ENCODE results near the gene CD52. TPM values are rescaled to one million over a fixed set of nuclear protein-coding genes. Genes with fewer than 3 reads are reported as not detected.

The CD52 gene
- total and polyA plus RNA-seq, 7 donors, result 2.1 to 4.2 (median 3.9) TPM

GRCh38 chr1:26358411-26359384 lies 40.9 kb downstream of the CD52 start:
- no peaks in the 10 kb centered on the region for H3K4me1 ChIP-seq
- ATAC-seq (no peak), DNase-seq (no peak)
- H3K36me3 ChIP-seq (ENCODE audit: insufficient read depth in 1 of 2, low read depth in 1 of 2), result no peaks in the 10 kb centered on the region
- intact Hi-C loops (cut with DNase I), result no loop called here
- TF ChIP-seq, protein P1, sequence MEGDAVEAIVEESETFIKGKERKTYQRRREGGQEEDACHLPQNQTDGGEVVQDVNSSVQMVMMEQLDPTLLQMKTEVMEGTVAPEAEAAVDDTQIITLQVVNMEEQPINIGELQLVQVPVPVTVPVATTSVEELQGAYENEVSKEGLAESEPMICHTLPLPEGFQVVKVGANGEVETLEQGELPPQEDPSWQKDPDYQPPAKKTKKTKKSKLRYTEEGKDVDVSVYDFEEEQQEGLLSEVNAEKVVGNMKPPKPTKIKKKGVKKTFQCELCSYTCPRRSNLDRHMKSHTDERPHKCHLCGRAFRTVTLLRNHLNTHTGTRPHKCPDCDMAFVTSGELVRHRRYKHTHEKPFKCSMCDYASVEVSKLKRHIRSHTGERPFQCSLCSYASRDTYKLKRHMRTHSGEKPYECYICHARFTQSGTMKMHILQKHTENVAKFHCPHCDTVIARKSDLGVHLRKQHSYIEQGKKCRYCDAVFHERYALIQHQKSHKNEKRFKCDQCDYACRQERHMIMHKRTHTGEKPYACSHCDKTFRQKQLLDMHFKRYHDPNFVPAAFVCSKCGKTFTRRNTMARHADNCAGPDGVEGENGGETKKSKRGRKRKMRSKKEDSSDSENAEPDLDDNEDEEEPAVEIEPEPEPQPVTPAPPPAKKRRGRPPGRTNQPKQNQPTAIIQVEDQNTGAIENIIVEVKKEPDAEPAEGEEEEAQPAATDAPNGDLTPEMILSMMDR (IDR thresholded peaks at IDR 0.05), result no peak
- 48 to 52% (median 52%) methylated on average over 15 of the region's 15 CpGs for WGBS, 3 donors
- H3K9me3 ChIP-seq, result no peaks in the 10 kb centered on the region
- peaks cover 0 to 71% (median 15%) of the 10 kb centered on the region in 3 donors for H3K27me3 ChIP-seq (ENCODE audit: insufficient read depth in 3 of 3, low read length in 2 of 3)
- no peak overlapping the region for H3K27ac ChIP-seq
- H3K4me3 ChIP-seq, result no peak overlapping the region

DNA sequence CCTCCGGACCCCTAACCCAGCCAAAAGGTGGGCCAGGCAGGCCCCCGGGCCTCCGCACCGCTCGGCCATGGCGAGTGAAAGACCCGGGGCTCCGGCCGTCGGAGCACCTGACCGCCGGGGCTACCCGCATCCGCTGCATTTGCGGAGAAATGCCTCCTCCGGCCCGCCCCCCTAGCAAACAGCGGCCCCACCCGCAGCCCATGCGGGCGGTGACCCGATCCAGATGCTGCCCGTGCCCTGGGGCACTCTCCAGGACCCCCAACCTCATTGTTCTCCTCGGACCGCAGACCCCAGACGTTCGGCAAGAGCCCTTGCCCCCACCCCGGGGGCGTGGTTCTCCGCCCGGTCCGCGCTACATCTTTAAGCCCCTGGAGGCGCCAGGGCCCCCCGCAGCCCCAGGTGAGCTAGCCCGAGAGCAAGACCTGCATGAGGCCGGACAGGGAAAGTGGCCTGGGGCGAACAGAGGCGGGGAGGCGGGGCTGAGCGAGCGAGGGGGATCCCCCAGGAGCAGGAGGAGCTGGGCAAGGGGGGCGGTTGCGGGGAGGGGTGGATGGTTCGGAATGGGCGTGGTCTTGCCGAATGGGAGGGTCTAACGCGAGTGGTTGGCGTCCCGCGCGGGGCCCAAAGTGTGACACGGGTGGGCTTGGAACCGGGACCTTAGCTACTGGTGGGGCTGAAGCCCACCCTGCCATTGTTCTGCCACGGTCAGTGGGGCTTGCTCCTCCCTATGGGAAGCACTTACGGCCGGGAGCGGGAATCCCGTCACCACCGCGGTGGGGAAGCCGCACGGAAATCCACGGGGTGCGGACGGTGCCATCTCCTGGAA lies 42.4 kb downstream of the CD52 start:
- Histone ChIP-seq H3K27ac (no peak overlapping the region), H3K27me3 (ENCODE audit: insufficient read depth in 3 of 3, low read length in 2 of 3) (peaks cover 0 to 70% (median 15%) of the 10 kb centered on the region in 3 donors), H3K9me3 (no peaks in the 10 kb centered on the region), H3K36me3 (ENCODE audit: insufficient read depth in 1 of 2, low read depth in 1 of 2) (no peaks in the 10 kb centered on the region), H3K4me3 (peak overlapping the region; percentile 48), H3K4me1 (no peaks in the 10 kb centered on the region)
- ATAC-seq, result no peak
- DNase-seq, result no peak
- 1 to 2% (median 2%) methylated on average over 63 to 67 of the region's 67 CpGs for WGBS, 3 donors
- TF ChIP-seq, protein P1 (IDR thresholded peaks at IDR 0.05), result no peak
- intact Hi-C loops (cut with DNase I), result no loop called here

- ATAC-seq (no peak), DNase-seq (no peak)
- WGBS, 3 donors, result 51 to 56% (median 53%) methylated on average over 27 of the region's 27 CpGs
- no peak overlapping the region for H3K27ac ChIP-seq
- H3K36me3 ChIP-seq (ENCODE audit: insufficient read depth in 1 of 2, low read depth in 1 of 2), result no peaks in the 10 kb centered on the region
- peak overlapping the region; percentile 48 for H3K4me3 ChIP-seq
- intact Hi-C loops (cut with DNase I), result no loop called here
- H3K27me3 ChIP-seq (ENCODE audit: insufficient read depth in 3 of 3, low read length in 2 of 3), result peaks cover 0 to 71% (median 15%) of the 10 kb centered on the region in 3 donors
- H3K4me1 ChIP-seq, result no peaks in the 10 kb centered on the region
- TF ChIP-seq, protein P1 (IDR thresholded peaks at IDR 0.05), result no peak
- H3K9me3 ChIP-seq, result no peaks in the 10 kb centered on the region
Observed at GRCh38 chr1:26360807-26361604, 43.2 kb downstream of the CD52 start.

DNA sequence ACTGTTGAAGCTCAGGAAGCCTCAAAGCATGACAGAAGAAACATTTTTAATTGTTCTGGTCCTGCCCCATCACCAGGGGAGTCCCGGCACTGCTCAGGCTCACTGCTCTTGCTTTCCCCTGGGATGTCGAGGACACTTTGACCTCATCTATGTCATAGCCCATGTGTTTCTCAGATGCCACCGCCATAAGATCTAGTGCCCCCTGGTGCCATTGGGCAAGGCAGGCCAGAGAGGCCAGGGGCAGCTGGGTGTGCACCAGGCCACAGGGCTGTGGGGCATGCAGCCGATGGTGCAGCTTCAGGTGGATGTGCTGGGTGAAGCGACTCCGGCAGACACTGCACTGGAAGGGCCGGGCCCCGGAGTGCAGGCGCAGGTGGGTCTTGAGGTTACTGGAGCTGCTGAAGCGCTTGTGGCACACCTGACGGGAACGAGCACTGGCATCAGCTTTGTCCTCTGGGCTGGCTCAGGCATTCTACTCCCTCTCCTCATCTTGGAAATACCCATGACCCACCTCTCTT lies 43.9 kb downstream of the CD52 start:
- Histone ChIP-seq H3K4me3 (no peak overlapping the region), H3K36me3 (ENCODE audit: insufficient read depth in 1 of 2, low read depth in 1 of 2) (no peaks in the 10 kb centered on the region), H3K4me1 (no peaks in the 10 kb centered on the region), H3K27ac (no peak overlapping the region), H3K27me3 (ENCODE audit: insufficient read depth in 3 of 3, low read length in 2 of 3) (peaks cover 0 to 73% (median 15%) of the 10 kb centered on the region in 3 donors), H3K9me3 (no peaks in the 10 kb centered on the region)
- intact Hi-C loops (cut with DNase I), result no loop called here
- DNase-seq, result peak in 1 of 2 donors; percentile 29
- WGBS, 3 donors, result 81 to 90% (median 84%) methylated on average over 12 of the region's 12 CpGs
- TF ChIP-seq, protein P1 (IDR thresholded peaks at IDR 0.05), result no peak
- no peak for ATAC-seq

All from psoas muscle (tissue), 8 donors.